Stimulated activated CD8-positive, alpha-beta memory T cell treated with anti-CD3 and anti-CD28 coated beads, Interleukin-4, amount 100 ng/mL, for 4 hours (primary cell): ENCODE measurements around the gene KIF21B.
"Not testable (repeated sequence)": the region's sequence is repeated elsewhere in the genome, so short reads cannot be mapped to it uniquely, and the experiment has no call there.

Source experiments
- DNase-seq, 2 donors: peaks; one replicate each; pipeline ENCODE4 v3.0.0-alpha.2; 2020; ENCODE audit warnings: low read depth in 2 of 2, low spot score in 1 of 2

Gene KIF21B

DNA sequence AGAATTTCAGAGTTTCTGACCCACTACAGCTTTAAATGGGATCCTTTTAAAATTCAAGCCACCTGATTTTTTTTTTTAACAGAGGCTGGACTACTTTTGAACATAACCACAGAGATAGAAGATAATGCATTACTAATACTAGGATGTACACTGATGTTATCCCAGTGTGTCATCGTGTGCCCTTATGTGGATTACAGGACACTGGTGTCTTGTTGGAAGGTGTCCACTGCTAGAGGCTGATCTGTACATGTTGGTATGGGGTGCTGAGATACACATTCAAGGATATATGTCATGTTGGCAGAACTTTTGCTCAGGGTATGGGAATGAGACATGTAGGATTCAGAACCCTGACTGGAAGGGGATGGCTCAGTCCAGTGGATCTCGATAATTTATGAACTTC is 72.5 kb downstream of the KIF21B start:
- DNase-seq: no peak

DNA sequence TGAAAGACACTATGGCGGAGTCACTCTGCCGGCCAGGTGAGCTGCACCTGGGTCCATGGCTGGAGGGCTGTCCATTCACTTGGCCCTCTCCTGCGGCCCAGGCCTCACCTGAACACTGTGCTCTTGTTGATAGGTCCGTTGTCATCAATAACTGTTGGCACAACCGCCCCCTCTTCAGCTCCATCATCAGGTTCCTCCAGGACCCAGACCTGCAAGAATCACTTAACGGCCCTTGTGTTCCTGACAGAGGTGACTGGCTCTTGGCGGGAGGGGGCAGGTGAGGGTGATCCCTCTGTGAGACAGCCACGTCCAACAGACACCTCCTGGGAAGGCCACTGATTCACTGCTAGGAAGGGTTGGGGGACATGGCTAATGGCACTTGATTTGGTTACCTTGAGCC is 73.9 kb downstream of the KIF21B start:
- DNase-seq: no peak

- no peak for DNase-seq
Observed at GRCh38 chr1:200947059-200947566, 76.4 kb downstream of the KIF21B start.

GRCh38 chr1:200945111-200945510 is 78.4 kb downstream of the KIF21B start:
- DNase-seq: no peak

DNA sequence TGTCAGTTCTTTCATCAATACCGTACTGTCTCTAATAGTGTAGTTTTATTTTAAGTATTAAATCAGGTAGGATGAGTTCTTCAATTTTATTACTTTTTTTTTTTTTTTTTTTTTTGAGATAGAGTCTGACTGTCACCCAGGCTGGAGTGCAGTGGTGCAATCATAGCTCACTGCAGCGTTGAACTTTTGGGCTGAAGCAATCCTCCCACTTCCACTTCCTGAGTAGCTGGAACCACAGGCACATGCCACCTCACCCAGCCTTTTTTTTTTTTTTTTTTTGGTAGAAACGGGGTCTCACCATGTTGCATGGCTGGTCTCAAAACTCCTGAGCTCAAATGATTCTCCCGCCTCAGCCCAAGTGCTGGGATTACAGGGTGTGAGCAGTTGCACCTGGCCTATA is 84.6 kb downstream of the KIF21B start:
- DNase-seq: no peak

- DNase-seq: not testable (repeated sequence)
Observed at GRCh38 chr1:200935286-200935962, 88.1 kb downstream of the KIF21B start.

DNA sequence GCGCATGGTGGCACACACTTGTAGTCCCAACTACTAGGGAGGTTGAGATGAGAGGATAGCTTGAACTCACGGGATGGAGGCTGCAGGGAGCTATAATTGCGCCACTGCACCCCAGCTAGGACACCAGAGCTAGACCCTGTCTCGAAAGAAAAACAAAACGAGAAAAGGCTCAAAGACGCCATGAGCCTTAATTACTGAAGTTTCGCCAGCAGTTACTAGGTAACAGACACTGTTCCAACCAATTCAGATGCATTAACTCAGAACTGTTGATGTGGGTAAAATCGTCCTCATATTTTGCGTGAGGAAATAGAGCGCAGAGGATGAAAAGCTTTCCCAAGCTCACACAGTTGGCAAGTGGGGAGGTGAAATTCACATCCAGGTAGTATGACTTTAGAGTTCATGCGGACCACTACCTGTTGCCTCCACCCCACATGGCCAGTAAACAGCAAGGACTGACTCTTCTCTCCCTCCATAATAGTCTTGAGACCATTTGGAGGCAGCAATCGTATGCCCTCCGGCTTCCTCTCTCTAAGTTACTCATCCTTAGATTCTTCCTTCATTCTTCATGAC is 88.8 kb downstream of the KIF21B start:
- DNase-seq: no peak

DNA sequence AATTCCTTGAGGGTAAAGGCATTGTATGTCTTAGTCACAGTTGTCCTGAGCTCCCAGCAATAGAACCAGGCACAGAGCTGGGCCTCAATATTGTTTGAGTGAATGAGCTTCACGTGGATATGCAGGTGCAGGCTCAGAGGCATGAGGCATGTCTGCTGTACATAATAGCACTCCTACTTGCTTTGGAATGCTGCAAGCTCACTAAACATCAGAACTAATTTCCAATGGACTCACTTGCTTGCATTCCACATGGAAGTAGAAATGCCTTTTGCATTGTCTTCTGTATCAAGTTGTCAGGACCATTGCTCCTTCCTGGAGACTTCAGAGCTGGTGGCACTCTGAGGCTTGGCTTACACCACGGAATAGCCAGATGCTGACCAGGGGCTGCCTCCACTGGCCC is 91.7 kb downstream of the KIF21B start:
- DNase-seq: no peak

GRCh38 chr1:200930285-200930684 is 93.2 kb downstream of the KIF21B start:
- not testable (repeated sequence) for DNase-seq

DNA sequence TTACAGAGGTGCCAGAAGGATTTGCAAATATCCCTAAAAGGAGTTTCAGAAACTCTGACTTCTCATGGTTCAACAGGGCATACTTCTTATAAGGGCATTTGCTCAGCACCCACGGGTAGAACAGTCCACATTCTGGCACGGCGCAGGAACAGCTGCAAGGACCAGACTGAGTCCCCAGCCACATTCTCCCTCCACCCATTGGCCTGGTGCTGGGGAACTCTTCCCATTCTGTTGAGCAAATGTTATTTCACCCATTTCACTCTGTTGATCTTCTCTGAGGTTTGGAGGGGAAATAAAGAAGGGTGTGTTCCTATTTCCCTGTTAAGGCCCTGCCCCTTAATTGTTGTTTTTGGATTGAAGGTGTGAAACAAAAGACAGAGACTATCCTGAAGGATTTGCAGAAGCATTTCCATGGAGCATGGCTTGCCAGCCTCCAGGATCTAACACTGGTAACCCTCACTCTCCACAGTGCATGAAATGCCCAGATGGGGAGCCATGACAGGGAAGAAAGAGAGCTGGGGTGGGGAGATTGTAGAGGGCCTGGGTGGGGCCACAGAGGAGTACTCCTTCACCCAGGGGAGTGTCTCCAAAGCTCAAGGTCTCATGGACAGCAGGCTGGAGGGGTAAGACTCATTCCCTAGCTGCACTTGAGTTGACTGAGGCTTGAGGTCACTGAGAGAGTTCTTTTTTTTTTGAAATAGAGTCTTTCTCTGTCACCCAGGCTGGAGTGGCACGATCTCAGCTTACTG is 93.8 kb downstream of the KIF21B start:
- DNase-seq: no peak

DNA sequence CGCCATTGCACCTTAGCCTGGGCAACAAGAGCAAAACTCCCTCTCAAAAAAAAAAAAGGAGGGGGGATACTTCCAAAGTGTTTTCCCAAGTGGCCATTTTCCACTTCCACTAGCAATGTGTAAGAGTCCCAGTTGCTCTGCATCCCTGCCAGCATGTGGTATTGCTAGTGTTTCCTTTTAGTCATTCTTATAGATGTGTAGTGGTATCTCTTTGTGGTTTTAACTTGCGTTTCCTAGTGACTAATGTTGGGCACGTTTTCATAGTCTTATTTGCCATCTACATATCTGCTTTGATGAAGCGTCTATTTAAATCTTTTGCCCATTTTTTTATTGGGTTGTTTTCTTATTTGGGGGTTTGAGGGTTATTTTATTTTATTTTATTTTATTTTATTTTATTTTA is 97.7 kb downstream of the KIF21B start:
- no peak for DNase-seq

- no peak for DNase-seq
Observed at GRCh38 chr1:200923601-200924000, 99.9 kb downstream of the KIF21B start.

- DNase-seq: no peak
Observed at GRCh38 chr1:200922406-200922805, 101.1 kb downstream of the KIF21B start.

DNA sequence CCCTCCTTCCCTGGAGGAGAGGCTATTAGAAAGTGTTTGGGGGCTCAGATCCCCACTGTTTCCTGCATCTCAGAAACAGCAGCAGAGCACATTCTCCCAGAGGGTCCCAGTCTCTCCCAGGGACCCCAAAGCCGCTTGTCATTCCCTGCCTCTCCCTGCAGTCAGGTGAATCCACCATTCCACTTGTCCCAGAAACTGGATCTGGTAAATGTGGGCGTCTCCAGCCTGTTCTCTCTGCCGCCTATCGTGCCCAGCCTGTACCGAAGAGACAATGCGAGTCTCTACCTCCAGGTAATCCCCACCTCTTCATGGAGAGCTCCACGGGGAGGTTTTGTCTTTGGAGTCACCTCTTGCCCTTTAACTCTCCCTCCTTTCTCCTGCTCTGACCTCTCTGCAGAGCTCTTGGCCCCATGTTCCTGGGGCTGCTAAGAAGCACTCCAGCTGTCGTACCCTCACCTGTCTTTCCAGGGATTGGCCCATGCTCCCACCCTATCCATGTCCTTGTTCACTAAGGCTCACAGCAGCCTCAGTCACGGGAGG is 101.9 kb downstream of the KIF21B start:
- DNase-seq: no peak
